GM12891 (cell line): ENCODE results near the gene REV1.

Experiments
- PAX5 ChIP-seq: IDR thresholded peaks from 2 replicates; pipeline ENCODE4 v1.6.1; 2011; ENCODE audit warnings: low read length, moderate library complexity, mild to moderate bottlenecking; ENCODE audit not compliant: insufficient read depth, severe bottlenecking
- POLR2A ChIP-seq: IDR thresholded peaks from 2 replicates; pipeline ENCODE4 v1.6.1; 2011; ENCODE audit warnings: low read depth, low read length, control low read depth
- POLR2AphosphoS5 ChIP-seq: IDR thresholded peaks from 2 replicates; pipeline ENCODE4 v1.6.1; 2011; ENCODE audit warnings: low read depth, low read length, control low read depth
- POU2F2 ChIP-seq: IDR thresholded peaks from 2 replicates; pipeline ENCODE4 v1.6.1; 2011; ENCODE audit warnings: low read depth, mild to moderate bottlenecking, control low read depth, low read length, moderate library complexity
- SPI1 ChIP-seq: IDR thresholded peaks from 2 replicates; pipeline ENCODE4 v1.6.1; 2011; ENCODE audit warnings: low read depth, low read length, control low read depth
- TAF1 ChIP-seq: IDR thresholded peaks from 2 replicates; pipeline ENCODE4 v1.6.1; 2011; ENCODE audit warnings: low read depth, low read length, control low read depth

GRCh38 chr2:99461828-99462483 lies 27.9 kb downstream of the REV1 start:
- TF ChIP-seq POLR2A (no peak), TAF1 (no peak), SPI1 (no peak), POLR2AphosphoS5 (no peak), POU2F2 (no peak), PAX5 (no peak)
